ENCODE measurements around the gene KCNC2. TPM values are rescaled to one million over a fixed set of nuclear protein-coding genes. Genes with fewer than 3 reads are reported as not detected.

KCNC2 gene
- total RNA-seq, 1 donor from 2014 or later = not detected

GRCh38 chr12:75062691-75063090, 146.9 kb downstream of the KCNC2 start:
- H3K27me3 Mint-ChIP-seq (ENCODE audit: unreplicated experiment) = no peaks in the 10 kb centered on the region
- TF ChIP-seq CTCF (IDR thresholded peaks at IDR 0.05; ENCODE audit: unreplicated experiment) = no peak
- H3K36me3 Mint-ChIP-seq (ENCODE audit: low read depth, unreplicated experiment) = no peaks in the 10 kb centered on the region
- H3K27ac Mint-ChIP-seq (ENCODE audit: unreplicated experiment) = no peak overlapping the region
- H3K4me3 Mint-ChIP-seq (ENCODE audit: unreplicated experiment) = no peak overlapping the region
- H3K9me3 Mint-ChIP-seq (ENCODE audit: unreplicated experiment) = no peaks in the 10 kb centered on the region
- H3K4me1 Mint-ChIP-seq (ENCODE audit: unreplicated experiment) = no peaks in the 10 kb centered on the region
- no peak for DNase-seq (ENCODE audit: low spot score)

DNA sequence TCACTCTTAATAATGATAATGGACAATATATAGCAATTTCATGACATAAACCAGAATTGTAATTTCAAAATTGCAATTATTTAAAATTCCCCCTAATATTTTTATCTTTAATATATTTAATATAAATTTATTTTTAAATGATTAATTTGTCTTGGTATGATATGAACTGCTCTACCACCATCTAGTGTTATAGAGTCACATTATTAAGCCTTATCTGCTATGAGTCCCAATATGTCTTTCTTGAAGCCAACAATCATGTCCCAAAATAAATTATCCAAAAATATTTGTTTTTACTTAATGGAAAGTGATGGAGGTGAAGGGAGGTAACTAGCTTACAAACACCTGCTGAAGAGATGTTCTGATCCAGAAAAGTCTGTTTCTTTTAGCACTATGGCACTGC, 151.4 kb downstream of the KCNC2 start:
- Mint-ChIP-seq H3K9me3 (ENCODE audit: unreplicated experiment) (no peaks in the 10 kb centered on the region), H3K27ac (ENCODE audit: unreplicated experiment) (no peak overlapping the region), H3K4me3 (ENCODE audit: unreplicated experiment) (no peak overlapping the region), H3K27me3 (ENCODE audit: unreplicated experiment) (no peaks in the 10 kb centered on the region), H3K36me3 (ENCODE audit: low read depth, unreplicated experiment) (no peaks in the 10 kb centered on the region), H3K4me1 (ENCODE audit: unreplicated experiment) (no peaks in the 10 kb centered on the region)
- TF ChIP-seq CTCF (IDR thresholded peaks at IDR 0.05; ENCODE audit: unreplicated experiment) = no peak
- no peak for DNase-seq (ENCODE audit: low spot score)

- no peak for TF ChIP-seq CTCF (IDR thresholded peaks at IDR 0.05; ENCODE audit: unreplicated experiment)
- no peak overlapping the region for H3K4me3 Mint-ChIP-seq (ENCODE audit: unreplicated experiment)
- DNase-seq (ENCODE audit: low spot score) = no peak
- H3K36me3 Mint-ChIP-seq (ENCODE audit: low read depth, unreplicated experiment) = no peaks in the 10 kb centered on the region
- no peaks in the 10 kb centered on the region for H3K27me3 Mint-ChIP-seq (ENCODE audit: unreplicated experiment)
- H3K4me1 Mint-ChIP-seq (ENCODE audit: unreplicated experiment) = peaks cover 3% of the 10 kb centered on the region
- no peak overlapping the region for H3K27ac Mint-ChIP-seq (ENCODE audit: unreplicated experiment)
- no peaks in the 10 kb centered on the region for H3K9me3 Mint-ChIP-seq (ENCODE audit: unreplicated experiment)
Observed at GRCh38 chr12:75048767-75049166, 160.9 kb downstream of the KCNC2 start.

- Mint-ChIP-seq H3K36me3 (ENCODE audit: low read depth, unreplicated experiment) (no peaks in the 10 kb centered on the region), H3K9me3 (ENCODE audit: unreplicated experiment) (no peaks in the 10 kb centered on the region), H3K27me3 (ENCODE audit: unreplicated experiment) (no peaks in the 10 kb centered on the region), H3K27ac (ENCODE audit: unreplicated experiment) (no peak overlapping the region), H3K4me1 (ENCODE audit: unreplicated experiment) (peaks cover 3% of the 10 kb centered on the region), H3K4me3 (ENCODE audit: unreplicated experiment) (no peak overlapping the region)
- no peak for DNase-seq (ENCODE audit: low spot score)
- no peak for TF ChIP-seq CTCF (IDR thresholded peaks at IDR 0.05; ENCODE audit: unreplicated experiment)
Observed at GRCh38 chr12:75047885-75048525, 161.6 kb downstream of the KCNC2 start.

DNA sequence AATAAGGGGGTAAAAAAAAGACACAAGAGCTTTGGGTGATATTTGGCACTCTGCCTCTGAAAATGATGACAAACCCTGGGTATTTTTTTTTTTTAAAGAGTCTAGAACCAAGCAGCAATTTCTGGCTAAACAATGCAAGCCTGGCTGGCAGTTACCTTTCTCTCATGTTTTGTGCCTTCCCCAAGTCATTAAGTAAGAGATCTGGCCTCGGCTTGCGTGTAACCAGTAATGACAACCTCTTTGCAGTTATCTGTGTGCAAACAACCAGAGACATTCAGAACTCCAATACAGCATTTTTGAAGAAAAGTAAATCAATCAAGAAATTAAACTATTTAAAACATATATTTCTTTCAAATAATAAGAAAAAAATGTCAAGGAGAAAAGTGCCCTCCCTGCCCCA, 167.5 kb downstream of the KCNC2 start:
- Mint-ChIP-seq H3K27ac (ENCODE audit: unreplicated experiment) (no peak overlapping the region), H3K4me1 (ENCODE audit: unreplicated experiment) (no peaks in the 10 kb centered on the region), H3K9me3 (ENCODE audit: unreplicated experiment) (no peaks in the 10 kb centered on the region)

More for the DNA sequence above, 167.5 kb downstream of the KCNC2 start:
- no peak for DNase-seq (ENCODE audit: low spot score)
- H3K36me3 Mint-ChIP-seq (ENCODE audit: low read depth, unreplicated experiment) = no peaks in the 10 kb centered on the region
- H3K27me3 Mint-ChIP-seq (ENCODE audit: unreplicated experiment) = no peaks in the 10 kb centered on the region
- no peak overlapping the region for H3K4me3 Mint-ChIP-seq (ENCODE audit: unreplicated experiment)
- no peak for TF ChIP-seq CTCF (IDR thresholded peaks at IDR 0.05; ENCODE audit: unreplicated experiment)

All from endothelial cell (in vitro differentiated cells).